H1 (cell line): ENCODE data around the gene GCNA. TPM values are rescaled to one million over a fixed set of nuclear protein-coding genes. Genes with fewer than 3 reads are reported as not detected.

Experiments
- ASH2L ChIP-seq: fragments of 200-600, 300-600 bp; sonication (generic); IDR thresholded peaks from one replicate; pipeline ENCODE4 v1.7.1; 2017; ENCODE audit warnings: low read length
- BRCA1 ChIP-seq: IDR thresholded peaks from 2 replicates; pipeline ENCODE4 v1.6.1; 2012; ENCODE audit warnings: low read depth, low read length, improper control_type of control experiment
- CHD2 ChIP-seq: IDR thresholded peaks from 2 replicates; pipeline ENCODE4 v1.6.1; 2012; ENCODE audit warnings: low read length, improper control_type of control experiment
- FOSL1 ChIP-seq: IDR thresholded peaks from 2 replicates; pipeline ENCODE4 v1.6.1; 2011; ENCODE audit warnings: mild to moderate bottlenecking, low read depth, low read length, moderate library complexity; ENCODE audit not compliant: insufficient read depth
- HDAC2 ChIP-seq, 2 experiments: fragments of 300-600 bp in 1 of 2; sonication (generic) in 1 of 2; IDR thresholded peaks; 2 replicates each; pipeline ENCODE4 v1.6.1; 2011 to 2012; ENCODE audit warnings: low read depth in 2 of 2, low read length in 2 of 2, mild to moderate bottlenecking in 2 of 2, moderate library complexity in 2 of 2, borderline replicate concordance in 1 of 2, inconsistent platforms in 1 of 2
- RNF2 ChIP-seq: fragments of 200-900, 300-1000 bp; sonication (generic); IDR thresholded peaks from 2 replicates; pipeline ENCODE4 v1.7.1; 2016; ENCODE audit warnings: borderline replicate concordance, low read depth, mild to moderate bottlenecking, antibody characterized with exemption, low read length; ENCODE audit not compliant: poor library complexity, severe bottlenecking; ENCODE audit errors: missing control alignments
- SP1 ChIP-seq: IDR thresholded peaks from 2 replicates; pipeline ENCODE4 v1.6.1; 2011; ENCODE audit warnings: low read depth, low read length
- SRF ChIP-seq: IDR thresholded peaks from 2 replicates; pipeline ENCODE4 v1.6.1; 2011; ENCODE audit warnings: mild to moderate bottlenecking, low read depth, low read length, moderate library complexity
- SUZ12 ChIP-seq: fragments of 200-600 bp; sonication (generic); IDR thresholded peaks from 2 replicates; pipeline ENCODE4 v1.6.1; 2012; ENCODE audit warnings: mild to moderate bottlenecking, inconsistent platforms, low read length, moderate library complexity, mixed read lengths
- polyA plus RNA-seq, 7 experiments: library from polyadenylated mRNA; depleted of rRNA in 3 of 7; stranded (reverse) in 5 of 7; unstranded in 2 of 7; fragments of >200 nt in 5 of 7; fragments of 200-250 nt in 2 of 7; gene quantifications; 1 replicate in 5 of 7; 2 replicates in 1 of 7; 4 replicates in 1 of 7; pipeline versions ENCODE4 v1.2.1 to v1.2.3, GENCODE V29; 2011 to 2013; ENCODE audit warnings: missing spikeins in 2 of 7, mixed read lengths in 2 of 7
- total RNA-seq: library from RNA; stranded (reverse); fragmentation: NEBNext Ultra II Directional; extraction: Animal tissue kit (Norgen Biotek cat#: 25700); gene quantifications from 2 replicates; pipeline ENCODE4 v1.2.1, GENCODE V29; 2021
- TF ChIP-seq, protein P1 (sequence below): IDR thresholded peaks from 2 replicates; pipeline ENCODE4 v1.6.1; 2012; ENCODE audit warnings: inconsistent platforms

GCNA gene
- total and polyA plus RNA-seq, 2 of the 8 experiments (the other 6 are each of a cell fraction or from before 2014, with no cell fraction given) = 0.41 to 0.95 TPM

DNA sequence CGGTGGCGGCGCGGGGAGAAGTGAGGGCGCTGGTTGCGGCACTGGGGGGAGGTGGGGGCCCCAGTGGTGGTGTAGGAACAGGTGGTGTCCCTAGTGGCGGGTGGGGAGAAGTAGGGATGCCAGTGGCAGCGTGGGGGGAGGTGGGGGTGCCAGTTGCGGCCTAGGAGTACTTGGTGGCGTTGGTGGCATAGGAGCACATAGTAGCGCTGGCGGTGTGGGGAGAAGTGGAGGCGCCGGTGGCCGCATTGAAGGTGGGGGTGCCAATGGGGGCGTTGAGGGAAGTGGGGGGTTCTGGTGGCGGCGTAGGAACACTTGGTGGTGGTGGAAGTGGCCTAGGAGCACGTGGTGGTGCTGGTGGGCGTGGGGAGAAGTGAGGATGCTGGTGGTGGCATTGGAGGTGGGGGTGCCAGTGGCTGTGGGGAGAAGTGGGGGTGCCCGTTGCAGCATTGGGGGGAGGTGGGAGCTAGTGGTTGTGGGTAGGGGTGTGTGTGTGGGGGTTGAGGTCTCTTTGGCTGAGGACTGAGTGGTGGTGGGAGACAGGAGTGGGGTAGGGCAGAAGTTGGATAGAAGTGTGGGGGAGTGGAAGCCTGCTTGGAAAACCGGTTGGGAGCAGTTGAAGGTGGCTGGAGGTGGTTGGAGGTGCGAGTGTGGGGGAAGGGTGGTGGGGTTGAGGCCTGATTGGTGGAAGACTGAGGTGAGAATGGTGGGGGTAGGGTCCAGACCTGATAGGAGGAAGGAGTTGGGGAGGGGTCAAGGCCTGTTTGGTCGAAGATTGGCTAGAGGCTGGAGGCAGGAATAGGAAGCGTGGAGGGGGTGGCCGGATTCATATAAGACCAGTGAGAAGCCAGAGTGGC, 1.1 kb downstream of the GCNA start (continued):
- TF ChIP-seq HDAC2 (IDR thresholded peaks at IDR 0.05; ENCODE audit: borderline replicate concordance in 1 of 2, low read depth in 2 of 2, low read length in 2 of 2) (no peak), BRCA1 (no peak), FOSL1 (no peak), RNF2 (no peak), CHD2 (no peak), ASH2L (no peak), SUZ12 (no peak), SRF (no peak), SP1 (no peak)
- TF ChIP-seq, protein P1, sequence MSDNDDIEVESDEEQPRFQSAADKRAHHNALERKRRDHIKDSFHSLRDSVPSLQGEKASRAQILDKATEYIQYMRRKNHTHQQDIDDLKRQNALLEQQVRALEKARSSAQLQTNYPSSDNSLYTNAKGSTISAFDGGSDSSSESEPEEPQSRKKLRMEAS = peak; percentile 88
